ENCODE data around the gene UBXN11. TPM values are rescaled to one million over a fixed set of nuclear protein-coding genes. Genes with fewer than 3 reads are reported as not detected.
A peak's percentile ranks its signal among the peaks of the same experiment; 100 is the strongest.

Gene UBXN11
- polyA plus RNA-seq, 2 of the 4 experiments (the other 2 are of a cell fraction) = 7.6 to 10.8 TPM

GRCh38 chr1:26278724-26279455 is 27.5 kb downstream of the UBXN11 start:
- peaks cover 45% of the 10 kb centered on the region for H3K4me1 ChIP-seq
- POLR2A ChIA-PET = interaction anchor here (1.8 kb wide), 1 partner anchor 45 kb away, joined by 6 read pairs; the partner anchor contains the start of gene CEP85
- ATAC-seq = no peak
- no peaks in the 10 kb centered on the region for H3K9me3 ChIP-seq
- no peak for FAIRE-seq
- no peak for TF ChIP-seq RARB (CRISPR knock-in tag; IDR thresholded peaks at IDR 0.05)
- no peak for TF ChIP-seq EHF (CRISPR knock-in tag; IDR thresholded peaks at IDR 0.05)
- TF ChIP-seq BHLHE40 (IDR thresholded peaks at IDR 0.05; ENCODE audit: low read depth, low read length) = no peak
- TF ChIP-seq PBX3 (IDR thresholded peaks at IDR 0.05) = no peak
- TF ChIP-seq ESRRA (IDR thresholded peaks at IDR 0.05; ENCODE audit: borderline replicate concordance, low read length) = no peak
- TF ChIP-seq SMC3 (IDR thresholded peaks at IDR 0.05) = no peak
- no peak for TF ChIP-seq POLR2AphosphoS2 (conservative IDR thresholded peaks at IDR 0.05; ENCODE audit: low read length)
- TF ChIP-seq MAFK (IDR thresholded peaks at IDR 0.05; ENCODE audit: partially characterized antibody) = no peak
- no peak for TF ChIP-seq ZFP36 (IDR thresholded peaks at IDR 0.05; ENCODE audit: borderline replicate concordance, partially characterized antibody)
- no peak for TF ChIP-seq TP53 (CRISPR knock-in tag; IDR thresholded peaks at IDR 0.05)
- H3K4me2 ChIP-seq = peak overlapping the region; percentile 83
- no peak for DNase-seq (ENCODE audit: low read depth in 1 of 2, low spot score in 1 of 2)
- peak overlapping the region; percentile 98 for H3K4me3 ChIP-seq
- 91% methylated on average over 9 of the region's 9 CpGs for WGBS (ENCODE audit: missing lambda C conversion rate)
- H3K27ac ChIP-seq = peak overlapping the region; percentile 99
- CTCF ChIA-PET = interaction anchor here (0.7 to 6.0 kb wide), 13 partner anchors 9 to 138 kb away, joined by 3 to 32 read pairs (median 5); partner anchors contain the start of gene CEP85

GRCh38 chr1:26278303-26278702 is 28.1 kb downstream of the UBXN11 start:
- H3K9me3 ChIP-seq = no peaks in the 10 kb centered on the region
- H3K4me1 ChIP-seq = peaks cover 45% of the 10 kb centered on the region
- no peak overlapping the region for H3K4me2 ChIP-seq
- TF ChIP-seq EHMT2 (IDR thresholded peaks at IDR 0.05; ENCODE audit: low read depth) = no peak
- TF ChIP-seq FOSL2 (IDR thresholded peaks at IDR 0.05) = no peak
- TF ChIP-seq FOSL2 (CRISPR knock-in tag; IDR thresholded peaks at IDR 0.05) = no peak
- no peak for TF ChIP-seq SREBF2 (IDR thresholded peaks at IDR 0.05)
- no peak for TF ChIP-seq KDM1A (IDR thresholded peaks at IDR 0.05; ENCODE audit: low read depth)
- TF ChIP-seq HOXB13 (CRISPR knock-in tag; IDR thresholded peaks at IDR 0.05; ENCODE audit: low read depth) = no peak
- no peak for TF ChIP-seq HOXB5 (CRISPR knock-in tag; IDR thresholded peaks at IDR 0.05)
- TF ChIP-seq JUNB (IDR thresholded peaks at IDR 0.05) = no peak
- TF ChIP-seq, protein P1, sequence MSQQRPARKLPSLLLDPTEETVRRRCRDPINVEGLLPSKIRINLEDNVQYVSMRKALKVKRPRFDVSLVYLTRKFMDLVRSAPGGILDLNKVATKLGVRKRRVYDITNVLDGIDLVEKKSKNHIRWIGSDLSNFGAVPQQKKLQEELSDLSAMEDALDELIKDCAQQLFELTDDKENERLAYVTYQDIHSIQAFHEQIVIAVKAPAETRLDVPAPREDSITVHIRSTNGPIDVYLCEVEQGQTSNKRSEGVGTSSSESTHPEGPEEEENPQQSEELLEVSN (IDR thresholded peaks at IDR 0.05; ENCODE audit: borderline replicate concordance, low read depth) = no peak
- no peak for TF ChIP-seq SMC3 (IDR thresholded peaks at IDR 0.05)
- TF ChIP-seq, protein P2, sequence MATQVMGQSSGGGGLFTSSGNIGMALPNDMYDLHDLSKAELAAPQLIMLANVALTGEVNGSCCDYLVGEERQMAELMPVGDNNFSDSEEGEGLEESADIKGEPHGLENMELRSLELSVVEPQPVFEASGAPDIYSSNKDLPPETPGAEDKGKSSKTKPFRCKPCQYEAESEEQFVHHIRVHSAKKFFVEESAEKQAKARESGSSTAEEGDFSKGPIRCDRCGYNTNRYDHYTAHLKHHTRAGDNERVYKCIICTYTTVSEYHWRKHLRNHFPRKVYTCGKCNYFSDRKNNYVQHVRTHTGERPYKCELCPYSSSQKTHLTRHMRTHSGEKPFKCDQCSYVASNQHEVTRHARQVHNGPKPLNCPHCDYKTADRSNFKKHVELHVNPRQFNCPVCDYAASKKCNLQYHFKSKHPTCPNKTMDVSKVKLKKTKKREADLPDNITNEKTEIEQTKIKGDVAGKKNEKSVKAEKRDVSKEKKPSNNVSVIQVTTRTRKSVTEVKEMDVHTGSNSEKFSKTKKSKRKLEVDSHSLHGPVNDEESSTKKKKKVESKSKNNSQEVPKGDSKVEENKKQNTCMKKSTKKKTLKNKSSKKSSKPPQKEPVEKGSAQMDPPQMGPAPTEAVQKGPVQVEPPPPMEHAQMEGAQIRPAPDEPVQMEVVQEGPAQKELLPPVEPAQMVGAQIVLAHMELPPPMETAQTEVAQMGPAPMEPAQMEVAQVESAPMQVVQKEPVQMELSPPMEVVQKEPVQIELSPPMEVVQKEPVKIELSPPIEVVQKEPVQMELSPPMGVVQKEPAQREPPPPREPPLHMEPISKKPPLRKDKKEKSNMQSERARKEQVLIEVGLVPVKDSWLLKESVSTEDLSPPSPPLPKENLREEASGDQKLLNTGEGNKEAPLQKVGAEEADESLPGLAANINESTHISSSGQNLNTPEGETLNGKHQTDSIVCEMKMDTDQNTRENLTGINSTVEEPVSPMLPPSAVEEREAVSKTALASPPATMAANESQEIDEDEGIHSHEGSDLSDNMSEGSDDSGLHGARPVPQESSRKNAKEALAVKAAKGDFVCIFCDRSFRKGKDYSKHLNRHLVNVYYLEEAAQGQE (IDR thresholded peaks at IDR 0.05) = no peak
- WGBS (ENCODE audit: missing lambda C conversion rate) = 68% methylated on average over 4 of the region's 4 CpGs
- DNase-seq (ENCODE audit: low read depth in 1 of 2, low spot score in 1 of 2) (no peak), ATAC-seq (no peak), FAIRE-seq (no peak)
- H3K4me3 ChIP-seq = no peak overlapping the region
- POLR2A ChIA-PET = no interaction called here
- H3K27ac ChIP-seq = no peak overlapping the region
- CTCF ChIA-PET = interaction anchor here (2.1 to 6.0 kb wide), 3 partner anchors 43 to 113 kb away, joined by 7 to 32 read pairs (median 12); no protein-coding TSS in a partner anchor
